Stimulated activated CD4-positive, alpha-beta T cell treated with anti-CD3 and anti-CD28 coated beads, Interleukin-4, amount 100 ng/mL, for 24 hours (primary cell): Measurements from ENCODE around the gene PRR36.
A peak's percentile ranks its signal among the peaks of the same experiment; 100 is the strongest.
"Not testable (repeated sequence)": the region's sequence is repeated elsewhere in the genome, so short reads cannot be mapped to it uniquely, and the experiment has no call there.

Experiments
- DNase-seq: peaks from one replicate; pipeline ENCODE4 v3.0.0-alpha.2; 2020

The PRR36 gene

GRCh38 chr19:7897292-7897691 lies 23.1 kb upstream of the PRR36 start:
- DNase-seq, result no peak

GRCh38 chr19:7895565-7895964 lies 21.4 kb upstream of the PRR36 start:
- no peak for DNase-seq

GRCh38 chr19:7894612-7895309 lies 20.6 kb upstream of the PRR36 start:
- no peak for DNase-seq

- DNase-seq, result not testable (repeated sequence)
These were observed 19.3 kb upstream of the PRR36 start for GRCh38 chr19:7893362-7894101.

GRCh38 chr19:7888826-7889217 lies 14.6 kb upstream of the PRR36 start:
- no peak for DNase-seq

DNA sequence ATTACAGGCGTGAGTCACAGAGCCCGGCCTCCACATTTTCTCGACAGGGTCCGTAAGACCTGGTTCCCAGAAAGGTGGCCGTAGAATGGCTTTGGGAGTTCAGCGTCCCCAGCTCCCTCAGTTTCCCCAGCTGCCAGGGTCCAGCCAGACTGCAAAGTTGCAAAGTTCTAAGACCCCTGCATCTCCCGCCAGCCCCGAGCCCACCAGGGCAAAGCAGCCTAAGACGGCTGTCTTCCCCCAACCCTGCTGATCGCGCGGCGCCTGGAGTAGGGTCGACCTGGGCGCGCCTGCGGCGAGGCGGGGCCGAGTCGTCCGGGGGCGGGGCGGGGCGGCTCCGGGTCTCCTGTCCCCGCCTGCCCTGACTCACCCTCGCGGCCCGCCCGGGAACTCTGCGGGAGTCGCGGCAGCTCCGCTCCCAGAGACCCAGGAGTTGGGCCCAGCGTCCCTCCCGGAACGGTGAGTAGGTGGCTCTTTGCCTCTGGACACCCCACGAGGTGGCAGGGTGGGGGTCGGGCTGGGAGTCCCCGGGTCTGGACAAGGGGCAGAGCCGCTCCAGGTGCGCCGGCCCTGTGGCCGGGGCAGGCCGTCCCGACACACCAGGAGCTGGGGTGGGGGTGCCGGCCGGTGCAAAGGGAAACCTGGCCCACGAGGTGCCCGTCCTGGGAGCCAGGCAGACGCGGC lies 14.1 kb upstream of the PRR36 start, which contains the start of gene LRRC8E:
Gene LRRC8E, plus strand, starts transcription at position 366 of the 681 bp plus-strand sequence. CDS start 7,094 bp downstream, outside the sequence.
- DNase-seq, result peak; percentile 41

DNA sequence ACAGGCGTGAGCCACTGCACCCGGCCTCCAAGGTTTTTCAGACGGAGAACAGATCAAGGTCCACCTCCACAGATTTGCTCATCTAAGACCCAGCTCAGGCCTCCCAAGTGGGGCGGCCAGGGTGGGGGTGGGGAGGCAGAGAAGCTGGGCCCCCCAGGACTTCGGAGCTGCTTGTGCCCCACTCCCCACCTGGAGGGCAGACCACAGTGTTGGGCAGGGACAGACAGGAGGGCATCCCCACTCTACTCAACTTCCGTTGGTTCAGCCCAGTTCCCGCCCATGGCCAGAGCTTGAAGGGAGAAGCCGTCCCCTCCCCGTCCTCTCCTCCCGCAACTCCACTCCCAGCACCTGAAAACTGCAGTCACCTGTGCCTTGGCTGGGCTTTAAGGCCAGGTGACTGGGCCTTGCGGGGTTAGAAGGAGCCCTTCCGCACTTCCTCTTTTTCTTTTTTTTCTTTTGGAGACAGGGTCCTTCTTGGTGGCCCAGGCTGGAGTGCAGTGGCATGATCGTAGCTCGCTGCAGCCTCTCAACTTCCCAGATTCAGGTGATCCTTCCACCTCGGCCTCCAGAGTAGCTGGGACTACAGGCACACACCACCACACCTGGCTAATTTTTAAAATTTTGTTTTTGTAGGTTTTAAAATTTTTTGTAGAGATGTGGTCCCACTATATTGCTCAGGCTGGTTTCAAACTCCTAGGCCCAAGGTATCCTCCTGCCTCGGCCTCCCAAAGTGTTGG lies 13.4 kb upstream of the PRR36 start:
- DNase-seq, result no peak

DNA sequence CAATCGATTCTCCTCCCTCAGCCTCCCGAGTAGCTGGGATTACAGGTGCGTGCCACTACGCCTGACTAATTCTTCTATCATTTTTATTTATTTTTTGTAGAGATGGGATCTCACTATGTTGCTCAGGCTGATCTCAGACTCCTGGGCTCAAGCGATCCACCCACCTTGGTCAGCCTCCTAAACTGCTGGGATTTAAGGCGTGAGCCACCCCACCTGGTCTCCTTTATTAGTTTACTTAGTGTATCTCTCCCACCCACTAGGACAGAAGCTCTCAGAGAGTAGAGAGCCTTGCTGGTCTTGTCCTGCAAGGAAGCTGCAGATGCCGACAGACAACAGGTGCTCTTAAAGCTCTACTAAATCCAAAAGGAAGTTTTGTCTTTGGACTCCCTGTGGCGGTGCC lies 11.6 kb upstream of the PRR36 start:
- DNase-seq, result no peak

- no peak for DNase-seq
These were observed 9.8 kb upstream of the PRR36 start for GRCh38 chr19:7883796-7884570.

DNA sequence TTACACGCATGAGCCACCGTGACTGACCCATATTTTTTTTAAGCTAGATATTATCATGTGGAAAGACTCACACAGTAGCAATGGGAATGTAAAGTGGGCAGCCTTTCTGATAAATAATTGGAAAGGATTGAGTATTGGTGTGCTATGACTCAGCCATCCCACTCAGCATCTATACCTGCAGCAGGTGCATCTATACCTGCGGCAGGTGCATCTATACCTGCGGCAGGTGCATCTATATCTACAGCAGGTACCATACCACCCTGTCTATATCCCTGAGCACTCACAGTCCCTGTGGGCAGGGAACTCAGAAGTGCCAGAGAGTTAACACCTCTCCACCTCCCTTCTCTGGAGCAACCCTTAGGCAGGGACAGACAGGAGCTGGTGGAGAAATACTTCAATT lies 8.9 kb upstream of the PRR36 start:
- no peak for DNase-seq

GRCh38 chr19:7881910-7882309 lies 7.7 kb upstream of the PRR36 start:
- DNase-seq, result no peak

GRCh38 chr19:7879836-7880235 lies 5.6 kb upstream of the PRR36 start:
- no peak for DNase-seq

GRCh38 chr19:7879111-7879807 lies 5.1 kb upstream of the PRR36 start:
- no peak for DNase-seq

- no peak for DNase-seq
These were observed 3.2 kb upstream of the PRR36 start for GRCh38 chr19:7877249-7877836.

GRCh38 chr19:7874897-7875273 lies 695 bp upstream of the PRR36 start:
- no peak for DNase-seq

DNA sequence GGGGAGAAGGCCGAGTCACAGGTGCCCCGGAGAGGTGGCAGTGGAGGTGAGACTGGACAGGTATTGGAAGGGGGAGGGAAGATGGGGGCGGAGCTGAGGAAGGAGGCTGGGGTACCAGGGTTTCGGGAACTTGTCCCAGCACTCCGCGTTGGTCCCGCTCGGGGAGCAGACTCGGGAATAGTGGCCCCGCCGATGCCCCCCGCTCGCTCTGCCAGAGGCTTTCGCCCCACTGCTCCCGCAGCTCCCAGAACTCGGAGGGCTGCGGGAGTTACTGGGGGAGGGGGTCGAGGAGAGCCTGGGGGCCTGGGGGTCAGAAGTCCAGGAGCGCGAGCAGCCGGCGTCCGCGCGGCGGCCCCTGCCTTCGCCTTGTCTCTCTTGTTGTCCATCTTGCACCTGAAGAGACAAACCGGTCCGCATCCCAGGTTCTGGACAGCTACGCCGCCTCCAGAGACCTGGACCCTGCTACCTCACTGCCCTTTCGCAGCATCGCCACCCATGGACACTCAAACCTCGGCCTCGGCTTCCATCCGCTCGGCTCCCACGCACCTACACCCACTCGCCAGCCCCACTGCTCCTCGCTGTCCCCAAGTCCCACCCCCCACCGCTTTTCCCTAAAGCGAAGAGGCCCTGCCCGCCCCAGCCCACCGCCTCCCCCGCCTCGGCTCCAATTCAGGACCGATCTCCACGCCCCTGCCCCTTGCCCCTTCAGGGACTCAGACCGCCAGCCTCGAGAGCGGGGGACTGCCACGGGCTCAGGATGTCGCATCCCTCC lies 700 bp downstream of the PRR36 start:
- no peak for DNase-seq

- no peak for DNase-seq
These were observed 1.6 kb downstream of the PRR36 start for GRCh38 chr19:7872306-7873204.

- peak; percentile 77 for DNase-seq
These were observed 2.5 kb downstream of the PRR36 start for GRCh38 chr19:7871437-7872305.
